HEK293T (cell line): ENCODE results near the gene PTPRE.

Experiments used
- ARNT ChIP-seq: fragments of 450-650 bp; IDR thresholded peaks from 2 replicates; pipeline ENCODE4 v1.6.1; 2017; ENCODE audit warnings: mild to moderate bottlenecking
- BHLHE40 ChIP-seq: fragments of 450-650 bp; IDR thresholded peaks from 2 replicates; pipeline ENCODE4 v1.6.1; 2016; ENCODE audit warnings: mild to moderate bottlenecking, moderate library complexity, borderline replicate concordance
- CTBP1 ChIP-seq: fragments of 450-650 bp; IDR thresholded peaks from 2 replicates; pipeline ENCODE4 v1.6.1; 2016; ENCODE audit warnings: borderline replicate concordance
- ELF4 ChIP-seq: fragments of 450-650 bp; IDR thresholded peaks from 2 replicates; pipeline ENCODE4 v1.6.1; 2017; ENCODE audit warnings: antibody characterized with exemption
- FOXA1 ChIP-seq: fragments of 450-650 bp; IDR thresholded peaks from 2 replicates; pipeline ENCODE4 v1.6.1; 2016; ENCODE audit warnings: mild to moderate bottlenecking
- FOXM1 ChIP-seq: fragments of 450-650 bp; IDR thresholded peaks from 2 replicates; pipeline ENCODE4 v1.6.1; 2017; ENCODE audit warnings: mild to moderate bottlenecking, borderline replicate concordance
- HDGF ChIP-seq: fragments of 450-650 bp; IDR thresholded peaks from 2 replicates; pipeline ENCODE4 v1.6.1; 2017; ENCODE audit warnings: antibody characterized with exemption, borderline replicate concordance
- L3MBTL2 ChIP-seq: fragments of 450-650 bp; conservative IDR thresholded peaks from 2 replicates; pipeline ENCODE4 v1.6.1; 2016; ENCODE audit warnings: mild to moderate bottlenecking
- LEF1 ChIP-seq: fragments of 450-650 bp; IDR thresholded peaks from 2 replicates; pipeline ENCODE4 v1.6.1; 2017; ENCODE audit warnings: mild to moderate bottlenecking, borderline replicate concordance
- SP1 ChIP-seq: fragments of 450-650 bp; IDR thresholded peaks from 2 replicates; pipeline ENCODE4 v1.6.1; 2017
- TARDBP ChIP-seq: fragments of 450-650 bp; IDR thresholded peaks from 2 replicates; pipeline ENCODE4 v1.6.1; 2016
- TF ChIP-seq, protein P1 (sequence below): fragments of 450-650 bp; IDR thresholded peaks from 2 replicates; pipeline ENCODE4 v1.6.1; 2016

DNA sequence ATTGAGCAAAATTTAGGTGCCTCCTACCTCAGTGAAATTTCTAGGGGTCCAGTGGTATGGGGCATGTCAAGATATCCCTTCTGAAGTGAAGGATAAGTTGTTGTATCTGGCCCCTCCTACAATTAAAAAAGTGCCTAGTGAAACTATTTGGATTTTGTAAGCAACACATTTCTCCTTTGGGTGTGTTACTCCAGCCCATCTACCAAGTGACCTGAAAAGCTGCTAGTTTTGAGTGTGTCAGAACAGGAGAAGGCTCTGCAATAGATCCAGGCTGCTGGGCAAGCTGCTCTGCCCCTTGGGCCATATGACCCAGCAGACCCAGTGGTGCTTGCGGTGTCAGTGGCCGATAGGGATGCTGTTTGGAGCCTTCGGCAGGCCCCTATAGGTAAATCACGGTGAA lies 46.0 kb downstream of the PTPRE start:
- no peak for TF ChIP-seq FOXA1
- TF ChIP-seq FOXM1: no peak
- no peak for TF ChIP-seq BHLHE40
- TF ChIP-seq HDGF: no peak
- no peak for TF ChIP-seq L3MBTL2
- no peak for TF ChIP-seq LEF1
- TF ChIP-seq TARDBP: no peak
- TF ChIP-seq ELF4: no peak
- TF ChIP-seq ARNT: no peak
- no peak for TF ChIP-seq SP1
- no peak for TF ChIP-seq CTBP1
- TF ChIP-seq, protein P1, sequence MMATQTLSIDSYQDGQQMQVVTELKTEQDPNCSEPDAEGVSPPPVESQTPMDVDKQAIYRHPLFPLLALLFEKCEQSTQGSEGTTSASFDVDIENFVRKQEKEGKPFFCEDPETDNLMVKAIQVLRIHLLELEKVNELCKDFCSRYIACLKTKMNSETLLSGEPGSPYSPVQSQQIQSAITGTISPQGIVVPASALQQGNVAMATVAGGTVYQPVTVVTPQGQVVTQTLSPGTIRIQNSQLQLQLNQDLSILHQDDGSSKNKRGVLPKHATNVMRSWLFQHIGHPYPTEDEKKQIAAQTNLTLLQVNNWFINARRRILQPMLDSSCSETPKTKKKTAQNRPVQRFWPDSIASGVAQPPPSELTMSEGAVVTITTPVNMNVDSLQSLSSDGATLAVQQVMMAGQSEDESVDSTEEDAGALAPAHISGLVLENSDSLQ: no peak
